Muscle of arm (tissue), 12 donors: ENCODE results near the gene CDH13. TPM values are rescaled to one million over a fixed set of nuclear protein-coding genes. Genes with fewer than 3 reads are reported as not detected.

Source experiments
- DNase-seq: peaks from one replicate; pipeline ENCODE4 v3.0.0-alpha.2; 2013
- polyA plus RNA-seq, 12 donors: library from polyadenylated mRNA; unstranded; fragments of 120-200 nt; gene quantifications; one replicate each; pipeline ENCODE4 v1.2.1, GENCODE V29; 2013; ENCODE audit not compliant: insufficient read length in 12 of 12

The CDH13 gene
- polyA plus RNA-seq, 12 donors, result 28.8 to 58.8 (median 54.1) TPM; not detected in 1

GRCh38 chr16:83481589-83481988, 854.8 kb downstream of the CDH13 start:
- no peak for DNase-seq

- DNase-seq, result no peak
These were observed 855.9 kb downstream of the CDH13 start for GRCh38 chr16:83482545-83483162.

GRCh38 chr16:83490073-83490472, 863.3 kb downstream of the CDH13 start:
- no peak for DNase-seq

- no peak for DNase-seq
These were observed 867.7 kb downstream of the CDH13 start for GRCh38 chr16:83494459-83494858.

GRCh38 chr16:83501481-83501880, 874.7 kb downstream of the CDH13 start:
- no peak for DNase-seq

GRCh38 chr16:83508295-83508694, 881.5 kb downstream of the CDH13 start:
- no peak for DNase-seq

- DNase-seq, result no peak
These were observed 882.5 kb downstream of the CDH13 start for GRCh38 chr16:83509316-83509715.

GRCh38 chr16:83510906-83511305, 884.1 kb downstream of the CDH13 start:
- no peak for DNase-seq

GRCh38 chr16:83513008-83513755, 886.4 kb downstream of the CDH13 start:
- DNase-seq, result no peak

- DNase-seq, result no peak
These were observed 888.6 kb downstream of the CDH13 start for GRCh38 chr16:83515395-83515794.

GRCh38 chr16:83516931-83517330, 890.2 kb downstream of the CDH13 start:
- DNase-seq, result no peak

GRCh38 chr16:83517398-83517797, 890.6 kb downstream of the CDH13 start:
- DNase-seq, result no peak

GRCh38 chr16:83520596-83520995, 893.8 kb downstream of the CDH13 start:
- DNase-seq, result peak; percentile 4

GRCh38 chr16:83530293-83530692, 903.5 kb downstream of the CDH13 start:
- no peak for DNase-seq

- no peak for DNase-seq
These were observed 905.9 kb downstream of the CDH13 start for GRCh38 chr16:83532634-83533033.

- DNase-seq, result no peak
These were observed 906.4 kb downstream of the CDH13 start for GRCh38 chr16:83533193-83533592.

- DNase-seq, result no peak
These were observed 911.9 kb downstream of the CDH13 start for GRCh38 chr16:83538707-83539106.

- DNase-seq, result no peak
These were observed 913.1 kb downstream of the CDH13 start for GRCh38 chr16:83539736-83540490.

- DNase-seq, result no peak
These were observed 914.5 kb downstream of the CDH13 start for GRCh38 chr16:83541231-83541630.

GRCh38 chr16:83542491-83542890, 915.7 kb downstream of the CDH13 start:
- no peak for DNase-seq

GRCh38 chr16:83549316-83550182, 922.8 kb downstream of the CDH13 start:
- DNase-seq, result no peak

- DNase-seq, result no peak
These were observed 923.4 kb downstream of the CDH13 start for GRCh38 chr16:83550183-83550569.
